Activated CD8-positive, alpha-beta T cell treated with anti-CD3 and anti-CD28 coated beads for 36 hours (primary cell): Measurements from ENCODE around the gene LPCAT3. TPM values are rescaled to one million over a fixed set of nuclear protein-coding genes. Genes with fewer than 3 reads are reported as not detected.

Source experiments
- ATAC-seq: fragments of 200-7000 bp; cut with Tn5 transposase; one replicate; pipeline ENCODE4 v1.10.0; 2021; ENCODE audit warnings: mild to moderate bottlenecking, moderate library complexity
- CTCF ChIA-PET: fragments of 350-600 bp; sonication (Branson Sonifier 250); formaldehyde crosslinking; loops from one replicate; lab custom pipeline; 2021; ENCODE audit warnings: antibody characterized with exemption; lab: Charles Lee
- POLR2A ChIA-PET: fragments of 350-600 bp; sonication (Branson Sonifier 250); formaldehyde crosslinking; loops from one replicate; lab custom pipeline; 2021; ENCODE audit warnings: antibody characterized with exemption; lab: Charles Lee
- DNase-seq: peaks from one replicate; pipeline ENCODE4 v3.0.0-alpha.2; 2020
- H3K27ac Mint-ChIP-seq: one replicate; pipeline ENCODE4 v1.8.0; 2021; ENCODE audit warnings: mild to moderate bottlenecking, mixed read lengths
- H3K27me3 Mint-ChIP-seq: one replicate; pipeline ENCODE4 v1.8.0; 2021; ENCODE audit warnings: mixed read lengths
- H3K36me3 Mint-ChIP-seq: one replicate; pipeline ENCODE4 v1.8.0; 2021; ENCODE audit warnings: low read depth, mixed read lengths
- H3K4me1 Mint-ChIP-seq: one replicate; pipeline ENCODE4 v1.8.0; 2021; ENCODE audit warnings: low read depth, mixed read lengths
- H3K4me3 Mint-ChIP-seq: one replicate; pipeline ENCODE4 v1.8.0; 2021; ENCODE audit warnings: mild to moderate bottlenecking, moderate library complexity, mixed read lengths
- H3K9me3 Mint-ChIP-seq: one replicate; pipeline ENCODE4 v1.8.0; 2021; ENCODE audit warnings: mixed read lengths
- intact Hi-C: fragments of 100-400 bp; cut with micrococcal nuclease; formaldehyde crosslinking; loops from one replicate; pipeline ENCODE4 v1.10.0; 2022
- total RNA-seq, 2 experiments: library from RNA; stranded (reverse); gene quantifications; one replicate each; pipeline ENCODE4 v1.2.3, GENCODE V29; 2021
- TF ChIP-seq, protein P1 (sequence below): fragments of 200-600 bp; IDR thresholded peaks from one replicate; pipeline ENCODE4 v1.8.0; 2022; ENCODE audit warnings: antibody characterized with exemption, mild to moderate bottlenecking

Gene LPCAT3
- total RNA-seq, 2 experiments from 2014 or later: 17.3 to 18.1 TPM

DNA sequence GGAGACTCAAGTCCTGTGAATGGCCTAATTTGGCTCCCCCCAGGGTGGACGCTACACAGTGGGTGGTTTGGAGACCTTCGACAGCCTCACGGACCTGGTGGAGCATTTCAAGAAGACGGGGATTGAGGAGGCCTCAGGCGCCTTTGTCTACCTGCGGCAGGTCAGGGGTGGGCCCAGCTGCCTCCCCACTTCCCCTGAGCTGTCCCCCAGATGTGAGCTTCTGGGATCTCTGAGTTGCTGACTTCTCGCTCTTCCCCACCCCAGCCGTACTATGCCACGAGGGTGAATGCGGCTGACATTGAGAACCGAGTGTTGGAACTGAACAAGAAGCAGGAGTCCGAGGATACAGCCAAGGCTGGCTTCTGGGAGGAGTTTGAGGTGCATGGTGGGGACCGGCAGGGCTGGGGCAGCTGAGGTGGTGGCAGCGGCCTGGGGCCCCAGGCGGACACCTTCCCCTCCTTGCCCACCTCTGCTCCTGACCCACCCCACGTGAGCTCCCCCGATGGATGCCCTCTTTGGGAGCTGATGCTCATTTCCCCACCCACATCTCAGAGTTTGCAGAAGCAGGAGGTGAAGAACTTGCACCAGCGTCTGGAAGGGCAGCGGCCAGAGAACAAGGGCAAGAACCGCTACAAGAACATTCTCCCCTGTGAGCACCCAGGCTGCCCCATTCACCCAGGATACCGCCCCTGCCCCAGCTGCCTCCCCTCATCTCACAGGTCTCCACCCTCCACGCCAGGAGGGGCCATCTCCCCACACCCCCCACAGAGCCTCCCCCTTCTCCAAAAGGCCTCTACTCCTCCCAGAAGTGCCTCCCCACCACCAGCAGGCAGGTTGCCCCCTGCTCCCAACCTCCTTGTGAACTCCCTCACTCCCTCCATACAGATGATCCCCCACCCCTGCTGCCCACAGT, 62.9 kb downstream of the LPCAT3 start:
- Mint-ChIP-seq H3K9me3 (no peaks in the 10 kb centered on the region), H3K4me3 (peak overlapping the region; percentile 95), H3K36me3 (peaks cover 90% of the 10 kb centered on the region), H3K27ac (peak overlapping the region; percentile 93), H3K27me3 (no peaks in the 10 kb centered on the region), H3K4me1 (peaks cover 64% of the 10 kb centered on the region)
- ATAC-seq (no peak), DNase-seq (no peak)
- TF ChIP-seq, protein P1, sequence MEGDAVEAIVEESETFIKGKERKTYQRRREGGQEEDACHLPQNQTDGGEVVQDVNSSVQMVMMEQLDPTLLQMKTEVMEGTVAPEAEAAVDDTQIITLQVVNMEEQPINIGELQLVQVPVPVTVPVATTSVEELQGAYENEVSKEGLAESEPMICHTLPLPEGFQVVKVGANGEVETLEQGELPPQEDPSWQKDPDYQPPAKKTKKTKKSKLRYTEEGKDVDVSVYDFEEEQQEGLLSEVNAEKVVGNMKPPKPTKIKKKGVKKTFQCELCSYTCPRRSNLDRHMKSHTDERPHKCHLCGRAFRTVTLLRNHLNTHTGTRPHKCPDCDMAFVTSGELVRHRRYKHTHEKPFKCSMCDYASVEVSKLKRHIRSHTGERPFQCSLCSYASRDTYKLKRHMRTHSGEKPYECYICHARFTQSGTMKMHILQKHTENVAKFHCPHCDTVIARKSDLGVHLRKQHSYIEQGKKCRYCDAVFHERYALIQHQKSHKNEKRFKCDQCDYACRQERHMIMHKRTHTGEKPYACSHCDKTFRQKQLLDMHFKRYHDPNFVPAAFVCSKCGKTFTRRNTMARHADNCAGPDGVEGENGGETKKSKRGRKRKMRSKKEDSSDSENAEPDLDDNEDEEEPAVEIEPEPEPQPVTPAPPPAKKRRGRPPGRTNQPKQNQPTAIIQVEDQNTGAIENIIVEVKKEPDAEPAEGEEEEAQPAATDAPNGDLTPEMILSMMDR: no peak
- intact Hi-C loops: no loop called here
- ChIA-PET CTCF (interaction anchor here (1.0 to 13.5 kb wide), 4 partner anchors 9 to 158 kb away, joined by 3 to 460 read pairs (median 6); partner anchors contain the start of genes C12orf57, PTPN6 and RNU7-1), POLR2A (interaction anchor here (0.6 to 36.0 kb wide), 7 partner anchors 1 to 980 kb away, joined by 3 to 1266 read pairs (median 5); partner anchors contain the start of genes ATN1, C12orf57, EMG1 and LPCAT3)

DNA sequence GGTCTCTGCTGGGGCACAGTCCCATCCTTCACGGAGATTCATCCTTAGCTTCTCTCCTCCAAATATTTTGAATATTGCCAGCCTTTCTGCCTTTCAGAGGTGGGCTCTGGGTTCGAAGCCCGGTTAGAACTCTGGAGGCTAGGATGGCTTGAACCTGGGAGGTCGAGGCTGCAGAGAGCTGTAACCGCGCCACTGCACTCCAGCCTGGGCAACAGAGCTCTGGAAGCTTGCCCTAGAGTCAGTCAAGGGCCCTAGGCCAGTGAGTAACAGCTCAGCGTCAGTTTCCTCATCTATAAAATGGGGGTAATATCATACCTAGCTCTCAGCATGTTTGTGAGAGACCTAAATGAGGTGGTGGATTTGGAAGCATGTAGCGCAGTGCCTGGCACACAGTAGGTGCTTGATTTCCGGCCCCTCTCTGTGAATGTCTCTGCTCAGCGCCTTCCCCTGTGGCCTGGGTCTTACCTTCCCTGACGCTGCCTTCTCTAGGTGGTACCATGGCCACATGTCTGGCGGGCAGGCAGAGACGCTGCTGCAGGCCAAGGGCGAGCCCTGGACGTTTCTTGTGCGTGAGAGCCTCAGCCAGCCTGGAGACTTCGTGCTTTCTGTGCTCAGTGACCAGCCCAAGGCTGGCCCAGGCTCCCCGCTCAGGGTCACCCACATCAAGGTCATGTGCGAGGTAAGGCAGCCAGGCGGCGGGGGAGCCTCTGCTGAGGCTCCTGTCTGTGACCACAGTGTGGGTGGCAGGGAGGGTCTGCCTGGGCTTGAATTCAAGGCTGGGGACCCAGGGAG, 63.8 kb downstream of the LPCAT3 start:
- Mint-ChIP-seq H3K36me3 (peaks cover 82% of the 10 kb centered on the region), H3K4me3 (peak overlapping the region; percentile 95), H3K27ac (peak overlapping the region; percentile 93), H3K27me3 (no peaks in the 10 kb centered on the region), H3K9me3 (no peaks in the 10 kb centered on the region), H3K4me1 (peaks cover 64% of the 10 kb centered on the region)
- ChIA-PET POLR2A (interaction anchor here (0.6 to 36.0 kb wide), 7 partner anchors 0 to 63 kb away, joined by 3 to 1266 read pairs (median 5); partner anchors contain the start of genes ATN1, C12orf57, EMG1 and LPCAT3), CTCF (interaction anchor here (0.7 to 13.5 kb wide), 4 partner anchors 10 to 85 kb away, joined by 3 to 460 read pairs (median 6); partner anchors contain the start of genes C12orf57, PTPN6 and RNU7-1)
- TF ChIP-seq, protein P1: no peak
- no peak for ATAC-seq
- no peak for DNase-seq
- intact Hi-C loops: no loop called here

DNA sequence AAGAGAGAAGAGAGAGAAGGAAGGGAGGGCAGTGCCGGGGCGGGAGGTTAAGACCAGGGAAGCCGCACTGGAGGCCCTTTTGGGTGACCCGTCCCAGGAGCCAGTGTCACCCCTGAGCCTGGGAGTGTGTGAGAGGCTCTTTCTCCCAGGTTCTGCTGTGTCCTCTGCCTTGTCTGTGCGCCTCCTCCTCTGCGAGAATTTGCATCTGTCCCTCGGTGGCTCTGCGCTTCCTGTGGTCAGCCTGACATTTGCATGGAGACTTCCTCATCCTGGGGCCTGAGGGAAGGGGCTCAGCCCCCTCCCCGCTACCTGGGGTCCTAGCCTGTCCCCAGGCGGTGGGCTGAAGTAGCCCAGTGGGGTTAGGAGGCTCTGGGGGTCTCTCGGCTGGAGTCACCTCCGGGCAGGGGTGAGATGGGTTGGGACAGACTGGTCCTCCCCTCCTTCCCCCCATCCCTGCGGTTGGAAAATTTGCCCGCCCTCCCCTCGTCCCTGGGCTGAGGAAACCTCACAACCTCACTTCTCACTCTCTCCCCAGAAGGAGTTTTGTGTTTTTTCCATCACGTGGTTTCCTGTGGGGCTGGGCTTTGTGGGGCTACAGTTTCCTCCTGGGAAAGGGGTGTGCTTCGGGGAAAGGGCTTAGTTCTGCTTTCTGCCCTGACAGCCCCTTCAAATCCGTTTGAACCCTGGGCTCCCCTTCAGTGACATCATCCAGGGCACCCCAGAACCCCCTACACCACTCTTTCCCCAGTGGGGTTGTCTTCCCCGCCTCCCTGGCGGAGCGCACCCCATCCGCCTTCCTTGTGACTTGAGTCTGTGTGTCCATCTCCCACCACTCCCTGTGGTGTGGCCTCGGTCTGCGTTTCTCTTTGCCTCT, 64.6 kb downstream of the LPCAT3 start:
- ChIA-PET POLR2A (interaction anchor here (0.7 to 36.0 kb wide), 7 partner anchors 1 to 64 kb away, joined by 3 to 1266 read pairs (median 23); partner anchors contain the start of genes ATN1, C12orf57, EMG1 and LPCAT3), CTCF (interaction anchor here (0.7 to 22.8 kb wide), 6 partner anchors 7 to 84 kb away, joined by 3 to 460 read pairs (median 6); partner anchors contain the start of genes C12orf57, PTPN6 and RNU7-1)
- intact Hi-C loops: no loop called here
- H3K4me1 Mint-ChIP-seq: peaks cover 63% of the 10 kb centered on the region
- ATAC-seq (peak; percentile 18), DNase-seq (peak; percentile 88)
- no peaks in the 10 kb centered on the region for H3K9me3 Mint-ChIP-seq
- H3K4me3 Mint-ChIP-seq: peak overlapping the region; percentile 95
- TF ChIP-seq, protein P1: no peak
- peak overlapping the region; percentile 93 for H3K27ac Mint-ChIP-seq
- H3K36me3 Mint-ChIP-seq: peaks cover 74% of the 10 kb centered on the region
- no peaks in the 10 kb centered on the region for H3K27me3 Mint-ChIP-seq

DNA sequence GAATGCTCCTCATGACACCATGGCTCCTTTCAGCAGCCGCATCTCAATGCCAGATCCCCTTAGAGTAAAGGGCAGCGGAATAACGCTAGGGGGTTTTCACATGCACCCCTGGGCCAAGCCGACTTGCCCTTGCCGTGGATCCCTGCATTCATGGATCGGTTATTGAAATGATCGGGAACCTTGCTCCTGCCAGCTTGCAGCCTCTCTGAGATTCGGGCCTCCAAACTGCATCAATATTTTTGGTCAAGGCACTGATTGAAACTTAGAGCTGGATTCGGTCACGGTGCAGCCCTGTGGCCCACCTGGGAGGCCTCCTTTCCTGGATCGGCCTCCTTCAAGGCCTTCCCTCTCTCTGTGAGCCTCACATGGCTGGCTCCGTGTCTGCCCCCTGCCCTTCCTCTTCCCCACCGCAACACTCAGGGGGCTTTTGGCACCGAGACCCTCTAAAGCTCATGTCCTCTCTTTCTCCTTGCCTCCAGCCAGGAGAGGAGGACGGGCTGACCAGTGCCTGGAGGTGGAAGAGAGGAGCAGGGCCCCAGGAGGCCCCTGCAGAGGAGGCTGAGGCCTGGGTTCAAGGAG, 65.3 kb downstream of the LPCAT3 start:
- H3K4me3 Mint-ChIP-seq: peak overlapping the region; percentile 95
- no peak for ATAC-seq
- H3K36me3 Mint-ChIP-seq: peaks cover 67% of the 10 kb centered on the region
- intact Hi-C loops: no loop called here
- peak; percentile 48 for DNase-seq
- ChIA-PET POLR2A (interaction anchor here (1.3 to 36.0 kb wide), 4 partner anchors 2 to 165 kb away, joined by 5 to 1266 read pairs (median 654); partner anchors contain the start of genes ATN1, C12orf57, EMG1 and PHB2), CTCF (interaction anchor here (1.4 to 22.8 kb wide), 3 partner anchors 7 to 61 kb away, joined by 3 to 460 read pairs (median 3); no protein-coding TSS in a partner anchor)
- no peaks in the 10 kb centered on the region for H3K27me3 Mint-ChIP-seq
- peaks cover 62% of the 10 kb centered on the region for H3K4me1 Mint-ChIP-seq
- TF ChIP-seq, protein P1: no peak
- H3K27ac Mint-ChIP-seq: peak overlapping the region; percentile 93
- H3K9me3 Mint-ChIP-seq: no peaks in the 10 kb centered on the region
